ENCODE measurements around the gene NAP1L4.

DNA sequence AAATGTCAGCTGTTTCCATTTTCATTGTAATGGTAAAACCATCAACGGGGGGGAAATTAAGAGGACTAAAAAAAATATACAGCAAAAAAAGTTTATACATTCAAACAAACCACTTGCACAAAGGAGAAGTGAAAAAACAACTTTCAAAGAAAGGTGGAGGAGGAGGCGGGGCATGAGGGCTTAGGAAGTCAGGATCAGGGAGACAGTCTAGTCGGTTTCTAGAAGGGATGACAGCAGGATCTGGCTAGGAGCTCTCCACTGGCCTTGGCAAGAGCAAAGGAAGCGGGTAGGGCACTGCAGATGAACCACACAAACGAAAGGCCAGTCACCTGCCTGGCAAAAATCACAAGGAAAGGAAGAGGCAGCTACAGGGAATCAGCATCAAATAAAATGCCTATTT is 31.0 kb downstream of the NAP1L4 start:
- TF ChIP-seq, protein P1, sequence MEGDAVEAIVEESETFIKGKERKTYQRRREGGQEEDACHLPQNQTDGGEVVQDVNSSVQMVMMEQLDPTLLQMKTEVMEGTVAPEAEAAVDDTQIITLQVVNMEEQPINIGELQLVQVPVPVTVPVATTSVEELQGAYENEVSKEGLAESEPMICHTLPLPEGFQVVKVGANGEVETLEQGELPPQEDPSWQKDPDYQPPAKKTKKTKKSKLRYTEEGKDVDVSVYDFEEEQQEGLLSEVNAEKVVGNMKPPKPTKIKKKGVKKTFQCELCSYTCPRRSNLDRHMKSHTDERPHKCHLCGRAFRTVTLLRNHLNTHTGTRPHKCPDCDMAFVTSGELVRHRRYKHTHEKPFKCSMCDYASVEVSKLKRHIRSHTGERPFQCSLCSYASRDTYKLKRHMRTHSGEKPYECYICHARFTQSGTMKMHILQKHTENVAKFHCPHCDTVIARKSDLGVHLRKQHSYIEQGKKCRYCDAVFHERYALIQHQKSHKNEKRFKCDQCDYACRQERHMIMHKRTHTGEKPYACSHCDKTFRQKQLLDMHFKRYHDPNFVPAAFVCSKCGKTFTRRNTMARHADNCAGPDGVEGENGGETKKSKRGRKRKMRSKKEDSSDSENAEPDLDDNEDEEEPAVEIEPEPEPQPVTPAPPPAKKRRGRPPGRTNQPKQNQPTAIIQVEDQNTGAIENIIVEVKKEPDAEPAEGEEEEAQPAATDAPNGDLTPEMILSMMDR (IDR thresholded peaks at IDR 0.05) = no peak
- no peak for TF ChIP-seq POLR2A (IDR thresholded peaks at IDR 0.05)
